GM10266 (cell line): Measurements from ENCODE around the gene LRRC57.

Experiments
- DNase-seq: peaks from one replicate; pipeline ENCODE4 v3.0.0; 2012; ENCODE audit errors: extremely low spot score
- CTCF ChIP-seq: IDR thresholded peaks from 2 replicates; pipeline ENCODE4 v1.5.1; 2012; ENCODE audit warnings: mild to moderate bottlenecking, low read depth; ENCODE audit not compliant: control insufficient read depth, insufficient read depth; ENCODE audit errors: missing control alignments

Gene LRRC57

GRCh38 chr15:42508263-42508690 lies 40.3 kb downstream of the LRRC57 start:
- DNase-seq = no peak
- TF ChIP-seq CTCF = no peak

- no peak for DNase-seq
- no peak for TF ChIP-seq CTCF
Observed at GRCh38 chr15:42507514-42507913, 41.1 kb downstream of the LRRC57 start.

GRCh38 chr15:42504631-42505030 lies 44.0 kb downstream of the LRRC57 start:
- no peak for TF ChIP-seq CTCF
- DNase-seq = no peak

GRCh38 chr15:42503825-42504224 lies 44.8 kb downstream of the LRRC57 start:
- no peak for TF ChIP-seq CTCF
- no peak for DNase-seq

- no peak for TF ChIP-seq CTCF
- no peak for DNase-seq
Observed at GRCh38 chr15:42502477-42502876, 46.1 kb downstream of the LRRC57 start.

- TF ChIP-seq CTCF = no peak
- DNase-seq = no peak
Observed at GRCh38 chr15:42499858-42500609, 48.6 kb downstream of the LRRC57 start.

- DNase-seq = no peak
- TF ChIP-seq CTCF = no peak
Observed at GRCh38 chr15:42498212-42499068, 50.2 kb downstream of the LRRC57 start.
